Right hindlimb (tissue), 1 donor: ENCODE data around the gene PLXNB3.
"Not testable (repeated sequence)": the region's sequence is repeated elsewhere in the genome, so short reads cannot be mapped to it uniquely, and the experiment has no call there.

Experiments used
- DNase-seq: peaks from one replicate; pipeline ENCODE4 v3.0.0-alpha.2; 2018

PLXNB3 gene

DNA sequence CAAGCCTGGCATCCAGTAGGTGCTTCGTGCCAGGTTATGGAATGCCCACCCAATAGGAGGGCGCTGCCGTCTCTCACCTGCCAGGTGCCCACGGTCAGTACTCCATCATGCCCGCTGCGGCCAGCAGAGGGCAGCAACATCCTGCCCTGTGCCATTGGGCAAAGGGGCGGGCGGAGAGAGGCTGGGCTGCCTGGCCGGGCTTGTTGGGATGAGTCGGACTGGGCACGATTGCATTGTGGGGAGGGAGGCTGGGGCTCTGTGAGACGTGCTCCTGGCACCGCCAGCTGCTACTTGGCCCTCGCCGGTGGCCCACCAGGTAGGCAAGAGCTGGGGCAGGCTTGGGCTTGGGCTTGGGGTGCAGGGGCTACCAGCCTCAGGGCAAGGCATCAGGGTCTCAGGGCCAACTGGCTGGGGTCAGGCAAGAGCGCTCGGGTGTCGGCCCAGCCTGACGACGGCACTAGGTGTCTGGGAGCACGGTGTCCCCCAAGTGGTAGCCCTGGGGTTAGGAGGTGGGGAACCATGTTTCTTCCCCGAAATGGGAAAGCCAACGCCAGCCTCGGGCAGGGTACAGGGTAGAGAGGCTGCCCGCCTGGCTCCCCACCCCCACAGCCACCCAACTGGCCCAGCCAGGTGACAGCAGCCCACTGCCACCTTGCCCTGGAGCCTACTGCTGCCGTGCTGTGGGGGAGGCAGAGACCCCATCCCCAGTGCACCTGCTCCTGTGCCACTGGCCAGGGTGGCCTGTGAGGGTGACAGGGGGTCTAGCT, at the start of gene PLXNB3:
PLXNB3 (plus strand) TSS at position 261 of the 767 bp plus-strand sequence. CDS start 1,287 bp downstream, outside the sequence.
- DNase-seq = peak; percentile 69

DNA sequence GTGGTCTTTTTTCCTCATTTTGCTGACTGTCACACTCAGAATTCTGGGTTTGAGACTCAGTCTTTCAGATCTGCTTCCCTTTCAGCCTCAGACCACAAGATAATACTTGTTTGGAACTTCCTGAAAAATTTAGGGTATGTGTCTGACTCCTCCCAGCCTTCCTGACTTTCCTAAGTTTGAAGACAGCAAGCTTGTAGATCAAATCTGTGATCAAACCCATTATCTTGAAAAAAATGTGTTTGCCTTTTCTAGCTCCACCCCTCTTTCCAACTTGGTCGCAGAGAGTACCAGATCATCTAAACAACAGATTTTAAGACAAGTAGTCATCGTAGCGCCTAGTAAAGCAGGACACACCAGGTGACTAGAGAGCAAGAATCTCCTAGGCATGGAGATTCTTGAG, 49.8 kb upstream of the PLXNB3 start:
- no peak for DNase-seq

DNA sequence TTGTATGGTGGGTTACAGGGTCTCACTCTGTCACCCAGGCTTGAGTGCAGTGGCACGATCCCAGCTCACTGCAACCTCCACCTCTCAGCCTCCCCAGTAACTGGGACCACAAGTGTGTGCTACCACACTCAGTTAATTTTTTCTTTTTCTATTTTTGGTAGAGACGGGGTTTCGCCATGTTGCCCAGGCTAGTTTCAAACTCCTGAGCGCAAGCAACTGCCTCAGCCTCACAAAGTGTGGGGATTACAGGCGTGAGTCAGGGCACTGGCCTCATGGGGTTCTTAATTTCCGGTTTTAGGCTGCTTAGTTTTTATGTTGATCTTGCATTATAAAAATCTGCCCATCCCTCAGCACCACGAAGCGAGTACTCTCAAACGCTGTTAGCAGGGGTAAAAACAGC, 46.6 kb upstream of the PLXNB3 start:
- DNase-seq = no peak

DNA sequence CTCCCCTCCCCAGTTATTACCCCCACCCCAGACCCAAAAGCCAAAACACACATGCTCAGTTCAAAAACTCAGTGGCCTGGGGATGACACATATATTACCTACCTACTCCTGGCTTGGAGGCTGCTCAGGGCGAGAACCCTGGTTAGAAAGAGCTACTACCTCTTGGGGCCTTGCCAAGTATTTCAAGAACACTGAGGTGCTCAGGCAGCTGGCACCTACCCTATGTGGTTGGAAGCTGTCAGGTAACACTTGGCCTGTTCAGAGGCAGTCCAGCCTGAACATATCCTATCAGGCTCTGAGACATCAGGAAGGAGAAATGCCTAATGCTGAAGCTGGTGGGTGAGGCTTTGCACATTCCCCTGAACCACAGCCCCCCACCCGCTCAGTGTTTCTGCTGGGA, 44.8 kb upstream of the PLXNB3 start:
- DNase-seq = no peak

DNA sequence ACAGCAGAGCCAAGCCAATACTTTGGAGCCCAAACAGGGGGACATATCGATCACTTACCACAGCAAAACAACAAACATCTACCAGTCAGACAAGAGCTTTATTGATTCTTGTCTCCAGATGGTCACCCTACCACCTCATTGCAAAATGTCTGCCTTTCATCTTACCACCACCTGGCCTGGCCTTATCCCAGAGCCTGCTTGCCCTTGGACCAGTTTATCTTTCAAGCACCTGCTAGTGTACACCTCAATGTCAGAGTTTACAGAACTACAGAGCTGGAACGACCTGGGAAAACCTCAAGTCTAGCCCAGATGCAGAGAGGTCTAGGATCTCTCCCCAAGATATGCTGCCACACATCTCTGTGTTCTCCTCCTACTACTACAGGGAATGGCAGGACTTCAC, 44.3 kb upstream of the PLXNB3 start:
- DNase-seq = no peak

DNA sequence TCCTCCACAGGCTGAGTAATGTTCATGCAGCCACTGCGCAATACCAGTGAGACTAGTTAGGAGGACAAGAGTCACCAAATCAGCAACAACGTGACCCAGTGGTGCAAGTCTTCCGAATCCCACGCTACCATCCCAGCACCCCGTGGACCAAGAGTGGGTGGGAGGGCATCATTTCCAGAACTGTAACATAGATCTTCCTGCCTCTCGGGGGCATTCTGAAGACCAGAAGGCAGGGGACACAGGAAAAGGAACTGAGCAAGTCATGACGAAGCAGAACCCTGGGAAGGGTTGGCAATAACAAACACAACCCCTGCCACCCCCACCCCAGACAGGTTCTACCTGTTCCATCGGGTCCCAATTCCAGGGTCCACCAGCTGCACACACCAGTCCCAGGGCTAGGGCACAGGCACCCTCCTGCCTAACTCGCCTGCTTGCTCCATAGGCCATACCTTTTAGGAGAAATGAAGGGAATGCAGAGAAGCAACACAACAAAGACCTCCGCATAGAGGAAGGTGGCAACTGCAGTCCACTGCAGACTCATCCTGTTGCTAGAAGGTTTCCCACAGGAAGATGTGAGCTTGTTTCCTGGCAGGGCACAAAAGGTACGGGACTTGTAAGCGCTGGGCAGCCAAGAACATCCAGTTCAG, 41.2 kb upstream of the PLXNB3 start:
- no peak for DNase-seq

DNA sequence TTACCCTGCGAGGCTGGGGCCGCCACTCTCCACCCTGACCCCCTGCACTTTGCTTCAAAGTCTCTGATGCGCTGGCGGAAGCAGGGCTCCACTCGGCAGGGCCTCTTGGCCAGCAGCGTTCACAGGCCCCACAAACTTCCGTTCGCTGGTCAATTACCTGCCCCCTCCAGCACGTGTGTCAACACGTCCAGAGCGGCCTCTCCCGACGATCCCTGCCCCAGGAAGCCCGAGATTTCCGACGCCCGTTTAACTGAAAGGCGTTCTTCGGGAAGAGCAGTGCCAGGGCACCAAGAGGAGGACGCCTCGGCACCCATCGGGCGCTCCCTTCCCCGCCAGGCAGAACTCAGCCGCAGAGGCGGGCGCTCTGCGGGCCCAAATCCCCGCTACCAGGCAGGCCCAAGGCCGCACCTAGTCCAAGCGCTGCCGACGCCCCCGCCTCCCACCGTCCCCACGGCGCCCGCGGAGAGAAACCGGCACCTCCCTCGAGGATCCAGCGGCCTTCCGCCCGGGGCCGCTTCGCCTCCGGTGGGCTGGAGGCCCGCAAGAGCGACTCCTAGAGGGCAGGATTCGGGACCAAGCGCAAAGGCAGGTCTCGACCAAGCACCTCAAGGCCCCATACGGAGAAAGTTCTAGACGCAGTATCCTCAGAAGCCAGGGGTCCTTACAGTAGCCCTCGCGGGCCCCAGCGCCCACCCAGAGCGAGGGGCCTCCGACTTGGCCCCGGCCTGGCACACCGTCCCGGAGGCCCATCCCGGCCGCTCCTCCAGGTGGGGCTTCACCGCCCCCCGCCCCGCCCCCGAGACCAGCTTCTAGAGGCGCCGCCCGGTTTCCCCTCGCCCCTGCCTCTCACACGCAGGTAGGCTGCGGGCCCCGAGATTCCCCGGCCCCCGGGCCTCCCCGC, 40.4 kb upstream of the PLXNB3 start:
- no peak for DNase-seq

DNA sequence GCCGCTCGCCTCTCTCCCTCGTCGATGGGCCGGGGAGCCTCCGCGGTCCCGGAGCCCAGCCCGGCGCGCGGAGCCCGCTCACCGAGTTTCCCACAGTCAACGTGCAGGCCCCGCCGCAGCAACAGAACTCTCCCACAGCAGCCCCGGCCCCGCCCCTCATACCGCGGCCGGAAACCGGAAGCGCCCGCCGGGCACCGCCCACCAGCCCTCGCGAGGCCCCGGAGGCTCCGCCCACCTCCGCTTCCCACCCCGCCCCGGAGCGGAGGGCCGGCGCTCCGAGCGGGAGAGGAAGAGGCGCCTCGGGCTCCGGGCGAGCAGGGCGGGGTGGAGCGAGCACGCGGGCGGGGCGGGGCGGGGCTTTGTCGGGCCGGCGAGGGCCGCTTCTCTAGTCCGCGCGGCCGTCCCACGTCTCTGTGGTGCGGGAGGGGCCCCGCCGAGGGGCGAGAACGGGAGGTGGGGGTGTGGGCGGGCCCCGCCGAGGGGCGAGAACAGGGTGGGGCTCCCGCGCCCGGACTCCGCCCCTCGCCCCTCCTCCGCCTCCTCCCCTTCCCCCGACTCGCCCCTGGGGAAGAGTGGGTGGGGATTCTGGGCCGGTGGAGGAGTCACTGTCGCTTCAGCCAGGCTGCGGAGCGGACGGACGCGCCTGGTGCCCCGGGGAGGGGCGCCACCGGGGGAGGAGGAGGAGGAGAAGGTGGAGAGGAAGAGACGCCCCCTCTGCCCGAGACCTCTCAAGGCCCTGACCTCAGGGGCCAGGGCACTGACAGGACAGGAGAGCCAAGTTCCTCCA, 39.6 kb upstream of the PLXNB3 start, which contains the start of the genes ABCD1 and BCAP31:
ABCD1 (plus strand) TSS at position 605 of the 787 bp plus-strand sequence. CDS start 411 bp downstream, outside the sequence.
BCAP31 (minus strand) TSS at position 136 of the 787 bp plus-strand sequence. CDS start 1,143 bp downstream, outside the sequence.
- peak; percentile 93 for DNase-seq

DNA sequence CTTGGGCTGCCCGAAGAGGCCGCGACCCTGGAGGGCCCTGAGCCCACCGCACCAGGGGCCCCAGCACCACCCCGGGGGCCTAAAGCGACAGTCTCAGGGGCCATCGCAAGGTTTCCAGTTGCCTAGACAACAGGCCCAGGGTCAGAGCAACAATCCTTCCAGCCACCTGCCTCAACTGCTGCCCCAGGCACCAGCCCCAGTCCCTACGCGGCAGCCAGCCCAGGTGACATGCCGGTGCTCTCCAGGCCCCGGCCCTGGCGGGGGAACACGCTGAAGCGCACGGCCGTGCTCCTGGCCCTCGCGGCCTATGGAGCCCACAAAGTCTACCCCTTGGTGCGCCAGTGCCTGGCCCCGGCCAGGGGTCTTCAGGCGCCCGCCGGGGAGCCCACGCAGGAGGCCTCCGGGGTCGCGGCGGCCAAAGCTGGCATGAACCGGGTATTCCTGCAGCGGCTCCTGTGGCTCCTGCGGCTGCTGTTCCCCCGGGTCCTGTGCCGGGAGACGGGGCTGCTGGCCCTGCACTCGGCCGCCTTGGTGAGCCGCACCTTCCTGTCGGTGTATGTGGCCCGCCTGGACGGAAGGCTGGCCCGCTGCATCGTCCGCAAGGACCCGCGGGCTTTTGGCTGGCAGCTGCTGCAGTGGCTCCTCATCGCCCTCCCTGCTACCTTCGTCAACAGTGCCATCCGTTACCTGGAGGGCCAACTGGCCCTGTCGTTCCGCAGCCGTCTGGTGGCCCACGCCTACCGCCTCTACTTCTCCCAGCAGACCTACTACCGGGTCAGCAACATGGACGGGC, 38.8 kb upstream of the PLXNB3 start:
- peak; percentile 31 for DNase-seq

DNA sequence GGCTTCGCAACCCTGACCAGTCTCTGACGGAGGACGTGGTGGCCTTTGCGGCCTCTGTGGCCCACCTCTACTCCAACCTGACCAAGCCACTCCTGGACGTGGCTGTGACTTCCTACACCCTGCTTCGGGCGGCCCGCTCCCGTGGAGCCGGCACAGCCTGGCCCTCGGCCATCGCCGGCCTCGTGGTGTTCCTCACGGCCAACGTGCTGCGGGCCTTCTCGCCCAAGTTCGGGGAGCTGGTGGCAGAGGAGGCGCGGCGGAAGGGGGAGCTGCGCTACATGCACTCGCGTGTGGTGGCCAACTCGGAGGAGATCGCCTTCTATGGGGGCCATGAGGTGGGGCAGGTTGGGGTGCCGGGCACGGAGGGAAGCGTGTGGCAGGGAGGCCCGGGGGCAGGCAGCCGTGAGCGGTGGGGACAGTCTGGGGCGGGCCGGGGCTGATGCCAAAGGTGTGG, 38.2 kb upstream of the PLXNB3 start:
- DNase-seq = no peak

DNA sequence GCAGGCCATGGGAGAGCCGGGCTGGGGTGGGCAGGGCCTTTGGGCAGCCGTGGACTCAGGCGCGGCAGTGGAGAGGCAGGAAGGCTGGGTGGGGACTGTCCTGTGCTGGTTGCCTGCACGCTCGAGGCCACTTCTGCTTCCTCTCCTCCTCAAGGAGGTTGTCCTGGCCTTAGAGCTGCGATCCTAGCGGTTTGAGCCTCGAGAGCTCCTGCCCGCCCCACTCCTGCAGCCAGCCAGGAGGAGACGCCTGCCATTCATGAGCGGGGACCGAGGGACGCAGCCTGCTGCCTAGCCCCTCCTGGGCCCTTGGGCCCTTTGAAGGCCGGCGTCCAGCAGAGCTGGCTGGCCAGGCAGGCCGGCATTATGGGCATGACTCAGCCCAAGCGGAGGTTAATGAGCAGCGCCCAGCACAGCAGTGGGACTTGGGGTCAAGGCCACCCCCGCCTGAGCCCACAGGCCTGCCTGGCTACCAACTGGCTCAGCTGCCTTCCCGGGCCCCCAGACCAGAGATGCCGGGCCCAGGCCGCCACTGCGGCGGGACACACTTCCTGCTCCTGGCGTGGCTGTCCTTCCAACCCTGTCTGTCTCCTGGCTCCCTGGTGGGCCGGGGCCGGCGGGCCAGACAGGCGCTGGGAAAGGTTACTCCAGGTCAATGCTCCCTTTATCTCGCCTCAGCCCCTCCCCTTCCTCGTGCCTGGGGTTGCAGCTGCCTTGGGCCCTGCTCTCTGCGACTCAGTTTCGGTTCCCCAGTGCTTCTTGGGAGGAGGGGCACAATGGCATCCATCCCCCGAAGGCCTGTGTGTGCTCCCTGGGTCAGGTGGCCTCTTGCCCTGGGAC, 37.5 kb upstream of the PLXNB3 start:
- DNase-seq = peak; percentile 63

DNA sequence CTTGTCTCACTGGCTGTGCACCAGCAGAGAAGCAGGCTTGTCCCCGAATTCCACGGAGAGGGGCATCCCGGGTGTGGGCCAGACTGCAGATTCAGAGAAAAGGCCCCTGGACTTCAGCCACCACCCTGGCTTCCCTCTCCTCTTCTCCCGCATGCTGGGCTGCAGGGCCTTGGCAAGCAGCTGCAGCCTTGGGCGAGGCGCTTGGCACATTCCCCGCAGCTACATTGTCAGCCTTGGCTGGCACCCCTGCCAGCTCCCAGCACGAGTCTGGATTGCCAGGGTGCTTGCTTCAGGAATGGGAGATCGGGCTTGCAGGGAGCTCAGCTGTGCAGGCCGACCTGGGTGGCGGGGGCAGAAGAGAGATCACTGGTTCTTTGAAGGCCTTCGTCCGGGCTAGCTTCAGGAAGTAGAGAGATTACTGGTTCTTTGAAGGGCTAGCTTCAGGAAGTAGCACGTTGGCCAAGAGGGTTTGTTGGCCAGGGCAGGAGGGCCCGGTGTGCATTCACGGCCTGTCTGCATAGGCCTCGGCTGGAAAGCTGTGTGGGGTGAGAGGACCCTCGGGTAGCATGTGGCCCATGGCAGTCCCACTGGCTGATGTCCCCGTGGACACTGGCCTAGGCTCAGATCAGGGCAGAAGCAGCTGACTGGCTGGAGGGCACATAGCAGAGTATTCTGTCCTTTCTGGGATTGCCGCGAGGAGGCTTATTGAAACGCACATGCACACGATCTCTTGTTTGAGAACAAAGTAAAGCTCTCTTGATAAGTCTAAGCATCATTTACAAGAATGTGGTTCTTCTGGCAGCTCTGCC, 36.7 kb upstream of the PLXNB3 start:
- DNase-seq = peak; percentile 56

DNA sequence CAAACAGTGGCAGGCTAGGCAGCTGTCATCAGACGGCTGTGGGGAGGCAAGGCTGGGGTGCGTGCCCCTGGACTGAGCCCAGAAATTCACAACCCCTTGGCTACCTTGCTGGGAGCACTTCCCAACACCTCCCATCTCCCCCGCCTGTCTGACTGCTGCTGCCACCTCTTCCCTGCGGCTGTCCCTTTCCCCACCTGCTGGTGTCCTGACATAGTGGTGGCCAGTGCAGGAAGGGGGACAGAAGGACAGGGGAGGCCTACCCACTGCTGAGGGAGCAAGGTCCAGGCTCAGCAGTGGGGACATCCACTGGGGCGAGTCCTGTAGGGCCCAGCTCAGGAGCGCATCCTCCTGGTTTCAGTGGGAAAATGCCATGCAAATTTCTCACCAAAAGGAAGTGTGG, 36.0 kb upstream of the PLXNB3 start:
- no peak for DNase-seq

DNA sequence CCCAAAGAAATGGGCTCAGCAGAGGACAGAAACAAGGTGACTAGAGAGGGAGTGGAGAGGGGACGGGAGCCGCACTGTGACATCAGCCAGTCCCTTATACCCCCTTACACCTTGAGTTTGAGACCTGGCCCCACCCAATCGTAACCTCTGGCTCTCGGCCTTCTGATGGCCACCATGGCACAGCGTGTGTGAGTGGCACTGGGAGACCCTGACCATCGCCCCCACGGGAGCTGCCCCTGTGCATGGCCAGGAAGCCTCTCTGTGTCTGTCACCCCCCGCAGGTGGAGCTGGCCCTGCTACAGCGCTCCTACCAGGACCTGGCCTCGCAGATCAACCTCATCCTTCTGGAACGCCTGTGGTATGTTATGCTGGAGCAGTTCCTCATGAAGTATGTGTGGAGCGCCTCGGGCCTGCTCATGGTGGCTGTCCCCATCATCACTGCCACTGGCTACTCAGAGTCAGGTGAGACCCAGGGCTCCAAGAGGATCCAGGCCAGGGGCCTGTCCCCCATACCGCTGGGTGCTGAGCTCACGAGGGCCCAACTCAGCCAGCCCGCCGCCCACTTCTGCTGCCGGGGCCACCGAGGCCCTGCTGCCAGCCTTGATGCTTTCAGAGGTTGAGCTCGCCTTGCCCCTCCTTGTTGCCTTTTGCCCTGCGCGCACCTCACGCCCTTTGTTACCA, 35.0 kb upstream of the PLXNB3 start:
- no peak for DNase-seq

DNA sequence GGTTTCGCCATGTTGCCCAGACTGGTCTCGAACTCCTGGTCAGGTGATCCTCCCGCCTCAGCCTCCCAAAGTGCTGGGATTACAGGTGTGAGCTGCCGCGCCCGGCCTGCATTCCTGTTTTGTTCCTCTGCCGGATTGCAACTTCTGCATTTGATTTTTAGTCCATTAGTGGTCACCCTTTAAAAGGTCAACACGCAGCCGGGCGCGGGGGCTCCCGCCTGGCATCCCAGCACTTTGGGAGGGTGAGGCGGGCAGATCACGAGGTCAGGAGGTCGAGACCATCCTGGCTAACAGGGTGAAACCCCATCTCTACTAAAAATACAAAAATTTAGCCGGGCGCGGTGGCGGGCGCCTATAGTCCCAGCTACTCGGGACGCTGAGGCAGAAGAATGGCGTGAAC, 33.9 kb upstream of the PLXNB3 start:
- DNase-seq = not testable (repeated sequence)

DNA sequence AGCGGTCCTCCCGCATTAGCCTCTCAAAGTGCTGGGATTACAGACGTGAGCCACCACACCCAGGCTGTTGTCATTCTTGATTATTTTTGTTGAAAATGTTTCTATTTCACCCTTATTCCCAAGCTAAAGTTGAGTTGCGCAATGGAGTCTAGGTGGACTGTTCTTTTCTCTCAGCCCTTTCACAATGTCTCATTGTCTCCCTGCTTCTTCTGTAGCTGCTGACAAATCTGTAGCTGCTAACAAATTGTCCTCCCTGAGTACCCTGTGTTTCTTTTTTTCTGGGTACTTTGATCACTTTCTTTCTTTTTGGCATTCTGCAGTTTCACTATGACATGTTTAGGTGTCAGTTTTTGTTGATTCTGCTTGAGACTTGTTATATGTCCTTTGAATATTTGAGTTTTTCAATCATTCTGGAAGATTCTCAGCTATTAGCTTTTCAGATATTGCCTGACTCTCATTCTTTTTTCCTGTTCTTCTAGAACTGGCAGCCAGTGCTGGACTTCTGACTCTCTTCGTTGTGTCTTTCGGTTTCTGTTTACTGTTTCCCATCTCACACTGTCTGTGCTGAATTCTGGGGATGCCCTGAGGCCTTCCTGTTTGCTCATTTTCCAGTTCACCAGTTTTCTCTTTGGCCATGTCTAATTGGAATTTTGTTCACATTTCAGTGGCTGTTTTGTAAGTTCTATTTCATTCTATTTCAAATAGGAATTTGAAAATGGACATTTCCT, 32.8 kb upstream of the PLXNB3 start:
- no peak for DNase-seq

DNA sequence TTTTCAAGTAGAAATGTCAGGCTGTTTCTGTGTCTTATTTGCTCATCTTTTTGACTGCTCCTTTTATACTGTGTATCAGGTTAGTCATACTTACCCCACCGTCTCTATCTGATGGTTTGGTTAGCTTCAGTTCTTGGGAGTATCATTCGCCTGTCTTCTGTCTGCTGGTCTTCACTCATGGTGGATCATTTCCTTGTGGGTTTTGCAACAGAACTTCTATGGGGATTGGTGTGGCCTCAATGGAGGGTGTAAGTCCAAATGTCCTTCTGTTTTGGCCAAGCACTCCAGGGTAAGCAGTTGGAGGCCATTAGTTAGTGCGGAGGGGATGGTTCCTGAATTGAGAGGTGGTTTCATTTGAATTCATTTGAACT, 32.2 kb upstream of the PLXNB3 start:
- DNase-seq = no peak

DNA sequence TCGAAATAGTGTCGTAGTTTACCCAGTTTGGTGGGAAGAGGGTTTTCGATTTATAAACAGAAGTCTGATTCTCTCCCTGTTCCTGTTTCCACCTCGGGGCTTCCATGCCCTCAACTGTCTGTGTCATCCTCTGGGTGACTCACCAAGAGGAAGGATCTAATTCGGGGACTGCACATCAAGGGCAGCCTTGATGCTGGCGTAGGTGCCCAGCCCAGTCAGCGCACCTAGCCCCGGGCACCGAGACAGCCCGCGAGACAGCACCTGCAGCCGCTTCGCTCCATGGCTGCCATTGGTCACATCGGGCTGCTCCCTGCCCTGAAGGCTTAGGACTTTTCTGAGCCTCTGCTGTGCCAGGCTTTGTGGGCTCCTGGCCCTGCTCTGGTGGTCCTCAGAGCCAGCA, 31.6 kb upstream of the PLXNB3 start:
- no peak for DNase-seq
